NCI-H1092 (cell line): ENCODE results near the gene KRT10.
"Not testable (repeated sequence)": the region's sequence is repeated elsewhere in the genome, so short reads cannot be mapped to it uniquely, and the experiment has no call there.

Source experiments
- DNase-seq: peaks from one replicate; lab custom pipeline; 2025; lab: John Stamatoyannopoulos, UW

Gene KRT10

GRCh38 chr17:40822132-40822812 is at the start of gene KRT10:
TSS of gene KRT10 (minus strand) at chr17:40822614. CDS start at chr17:40822585, 29 bp downstream.
- DNase-seq = no peak

- DNase-seq = no peak
Observed at GRCh38 chr17:40871316-40871715, 48.9 kb upstream of the KRT10 start.

DNA sequence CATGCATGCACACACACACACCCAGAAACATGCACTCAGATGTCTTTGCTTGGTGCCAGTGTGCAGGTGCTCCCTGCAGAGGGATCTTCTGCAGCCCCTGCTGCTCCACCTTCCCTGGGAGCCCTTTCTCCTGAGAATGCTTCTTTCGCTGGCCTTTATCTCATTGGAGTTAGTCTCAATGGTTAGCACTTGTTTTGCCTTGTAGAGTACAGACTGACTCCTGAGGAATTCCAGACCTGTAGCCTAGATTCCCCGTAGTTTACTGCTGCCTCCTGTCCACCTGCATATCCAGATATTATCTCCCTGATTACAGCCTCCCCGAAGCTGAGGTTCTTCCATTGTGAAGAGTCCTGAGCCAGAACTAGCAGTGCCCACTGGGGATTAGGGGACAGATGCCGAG is 47.7 kb upstream of the KRT10 start:
- no peak for DNase-seq

DNA sequence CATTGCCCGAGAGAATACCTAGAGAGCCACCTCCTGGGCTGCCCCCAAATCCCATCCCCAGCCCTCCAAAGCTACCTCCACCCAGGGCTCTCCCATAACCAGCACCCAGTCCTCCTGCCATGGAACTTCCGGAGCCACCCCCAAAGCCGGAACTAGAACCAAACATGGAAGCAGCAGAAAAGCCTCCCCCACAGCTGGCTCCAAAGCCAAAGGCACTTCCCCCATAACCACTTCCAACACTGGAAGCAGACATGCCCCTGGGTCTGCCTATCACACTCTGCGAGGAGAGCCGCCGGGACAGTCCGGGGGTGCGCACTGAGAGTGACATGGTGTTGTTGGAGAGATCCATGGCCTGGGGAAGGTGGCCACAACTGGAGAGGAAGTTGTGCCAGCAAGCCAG is 44.4 kb upstream of the KRT10 start, which contains the start of gene KRT12:
Gene KRT12, minus strand, starts transcription at position 386 of the 400 bp plus-strand sequence. Its CDS starts 37 bp downstream, at position 349.
- DNase-seq = no peak

- DNase-seq = no peak
Observed at GRCh38 chr17:40864661-40865390, 42.4 kb upstream of the KRT10 start.

DNA sequence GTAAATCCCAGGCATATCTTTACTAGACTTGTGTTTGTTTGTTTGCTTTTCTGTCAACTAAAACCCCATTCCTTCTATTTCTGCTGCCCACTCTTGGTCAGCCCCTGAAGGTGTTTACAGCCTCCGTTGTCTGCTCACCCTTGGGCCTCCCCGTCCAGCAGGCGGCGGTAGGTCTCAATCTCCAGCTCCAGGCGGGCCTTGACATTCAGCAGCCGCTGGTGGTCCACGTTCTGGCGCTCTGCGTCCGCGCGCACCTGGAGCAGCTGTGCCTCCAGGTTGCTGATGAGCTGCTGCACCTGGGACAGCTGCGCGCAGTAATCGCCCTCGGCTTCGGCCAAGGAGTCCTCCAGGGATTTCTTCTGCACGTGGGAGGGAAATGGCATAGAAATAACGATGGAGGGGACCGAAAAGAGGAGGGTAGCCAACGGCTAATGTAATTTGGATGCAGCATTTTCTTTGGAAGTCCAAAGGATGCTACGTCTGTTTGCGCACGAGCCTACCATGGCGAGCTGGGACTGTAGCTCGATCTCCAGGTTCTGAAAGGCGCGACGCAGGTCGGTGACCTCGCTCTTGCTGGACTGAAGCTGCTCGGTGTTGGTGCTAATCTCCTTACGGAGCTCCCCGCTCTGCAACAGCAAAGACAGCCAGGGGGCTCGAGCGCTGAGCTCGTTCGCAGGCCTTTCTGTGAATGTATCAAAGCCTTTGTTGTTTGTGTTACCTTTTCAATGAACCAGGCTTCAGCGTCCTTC is 40.7 kb upstream of the KRT10 start:
- no peak for DNase-seq

DNA sequence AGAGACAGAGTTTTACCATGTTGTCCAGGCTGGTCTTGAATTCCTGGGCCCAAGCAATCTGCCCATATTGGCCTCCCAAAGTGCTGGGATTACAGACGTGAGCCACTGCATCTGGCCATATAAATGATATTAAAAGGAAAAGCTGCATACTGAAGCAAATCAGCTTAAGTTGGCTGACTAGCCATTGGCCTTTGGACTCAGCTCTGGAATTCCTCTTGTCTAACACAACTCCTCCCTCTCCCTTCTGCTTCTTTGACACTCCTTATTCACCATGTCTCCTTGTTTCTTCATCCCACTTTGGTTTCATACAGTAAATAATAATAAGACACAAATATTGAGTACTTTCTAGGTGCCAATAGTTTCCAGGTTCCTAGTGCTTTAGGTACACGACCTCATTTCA is 37.1 kb upstream of the KRT10 start:
- DNase-seq = no peak

DNA sequence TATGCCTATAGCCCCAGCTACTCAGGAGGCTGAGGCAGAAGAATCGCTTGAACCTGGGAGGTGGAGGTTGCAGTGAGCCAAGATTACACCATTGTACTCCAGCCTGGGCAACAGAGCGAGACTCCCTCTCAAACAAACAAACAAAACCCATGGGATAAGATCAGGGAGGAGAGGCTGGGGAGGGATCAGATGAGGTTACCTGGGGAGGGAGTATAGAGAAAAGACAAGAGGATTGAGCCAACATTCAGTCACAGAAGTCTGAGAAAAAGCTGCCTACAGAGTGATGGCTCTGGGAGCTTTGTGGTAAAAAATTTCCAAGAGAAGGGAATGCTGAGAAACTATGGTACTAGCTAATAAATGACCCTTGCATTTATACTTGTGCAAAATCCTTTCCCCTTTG is 36.3 kb upstream of the KRT10 start:
- DNase-seq = not testable (repeated sequence)

DNA sequence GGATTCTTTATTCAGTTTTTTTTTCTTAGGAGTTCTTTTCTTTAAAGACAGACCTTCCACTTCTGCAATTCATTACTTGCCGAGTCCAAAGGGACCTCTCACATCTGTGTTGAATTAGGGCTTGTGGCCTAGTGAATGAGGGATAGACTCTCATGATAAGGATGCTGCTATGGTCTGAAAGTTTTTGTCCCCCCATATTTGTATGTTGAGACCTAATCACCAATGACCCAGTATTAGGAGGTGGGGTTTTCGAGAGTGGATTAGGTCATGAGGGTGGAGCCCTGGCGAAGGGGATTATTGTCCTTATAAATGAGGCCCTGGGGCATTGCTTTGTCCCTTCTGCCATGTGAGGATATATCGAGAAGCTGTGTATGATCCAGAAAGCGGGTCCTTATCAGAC is 35.1 kb upstream of the KRT10 start:
- no peak for DNase-seq

- no peak for DNase-seq
Observed at GRCh38 chr17:40854175-40854814, 31.9 kb upstream of the KRT10 start.

- DNase-seq = no peak
Observed at GRCh38 chr17:40852364-40852763, 29.9 kb upstream of the KRT10 start.

GRCh38 chr17:40850293-40850972 is 28.0 kb upstream of the KRT10 start:
- DNase-seq = no peak

DNA sequence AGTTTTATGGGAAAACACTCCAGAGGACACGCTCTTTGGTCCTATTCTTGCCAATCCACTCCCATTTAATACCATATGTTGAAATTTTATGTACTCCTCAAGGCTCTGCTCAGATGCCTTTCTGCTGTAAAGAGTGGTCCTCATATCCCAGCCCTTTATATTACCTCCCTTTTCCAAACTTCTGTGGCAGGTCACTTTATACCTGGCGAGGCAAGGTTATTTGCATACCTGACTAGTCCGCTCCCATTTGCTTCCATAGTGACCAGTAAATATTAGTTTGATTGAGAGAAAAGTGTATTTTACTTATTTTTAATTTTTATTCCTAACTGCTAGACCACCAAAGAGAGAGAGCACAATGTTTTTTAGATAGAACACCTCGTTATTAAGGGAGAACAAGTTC is 27.3 kb upstream of the KRT10 start:
- no peak for DNase-seq

DNA sequence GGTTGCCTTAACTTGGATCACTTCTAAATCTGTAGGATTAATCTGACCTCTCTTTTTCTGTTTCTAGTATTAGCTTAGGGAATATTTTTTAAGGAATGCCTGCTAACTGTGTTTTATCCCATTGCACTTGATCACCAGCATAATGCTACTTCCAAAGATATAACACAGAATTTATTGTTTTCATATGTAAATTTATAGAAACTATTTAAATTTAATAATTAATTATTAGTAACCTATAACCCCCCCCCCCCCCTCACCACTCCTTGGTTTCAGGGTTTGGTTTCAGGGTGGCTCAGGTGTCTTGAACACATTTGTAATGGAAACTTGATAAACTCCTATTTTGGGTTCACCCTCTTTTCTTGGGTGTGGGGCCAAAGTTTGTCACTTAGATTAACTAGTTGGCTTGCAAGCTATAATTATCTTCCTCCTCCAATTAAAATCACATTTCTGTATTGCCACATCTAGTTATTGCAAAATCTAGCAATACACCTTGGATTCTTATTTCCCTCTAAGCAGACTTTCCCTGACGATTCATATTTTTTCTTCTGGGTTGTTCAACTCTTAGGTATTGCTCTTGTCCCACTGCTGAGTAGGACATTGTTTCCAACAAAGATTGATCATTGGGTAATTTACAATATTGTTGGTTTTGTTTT is 26.3 kb upstream of the KRT10 start:
- no peak for DNase-seq

GRCh38 chr17:40846515-40847144 is 24.2 kb upstream of the KRT10 start:
- no peak for DNase-seq

DNA sequence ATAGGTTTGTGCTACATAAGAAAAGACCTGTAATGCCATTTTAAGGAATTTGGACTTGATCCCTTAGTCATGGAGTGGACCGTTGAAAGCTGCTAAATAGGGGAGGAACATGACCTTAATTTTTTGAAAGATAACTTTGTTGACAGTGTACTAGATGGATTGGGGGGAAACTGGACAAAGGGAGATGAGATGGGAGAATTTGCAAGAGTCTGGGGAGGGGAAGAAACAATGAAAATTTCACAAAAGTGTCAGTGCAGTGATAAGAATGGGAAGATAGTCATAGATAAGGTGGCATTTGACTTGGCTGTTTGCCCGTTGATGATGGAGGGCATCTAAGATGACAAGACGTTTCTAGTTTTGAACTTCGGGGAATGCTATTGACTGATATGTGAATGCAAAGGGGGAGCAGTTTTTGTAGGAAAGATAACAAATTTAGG is 22.3 kb upstream of the KRT10 start:
- DNase-seq = no peak

- no peak for DNase-seq
Observed at GRCh38 chr17:40843242-40843641, 20.8 kb upstream of the KRT10 start.

GRCh38 chr17:40841246-40841645 is 18.8 kb upstream of the KRT10 start:
- no peak for DNase-seq

DNA sequence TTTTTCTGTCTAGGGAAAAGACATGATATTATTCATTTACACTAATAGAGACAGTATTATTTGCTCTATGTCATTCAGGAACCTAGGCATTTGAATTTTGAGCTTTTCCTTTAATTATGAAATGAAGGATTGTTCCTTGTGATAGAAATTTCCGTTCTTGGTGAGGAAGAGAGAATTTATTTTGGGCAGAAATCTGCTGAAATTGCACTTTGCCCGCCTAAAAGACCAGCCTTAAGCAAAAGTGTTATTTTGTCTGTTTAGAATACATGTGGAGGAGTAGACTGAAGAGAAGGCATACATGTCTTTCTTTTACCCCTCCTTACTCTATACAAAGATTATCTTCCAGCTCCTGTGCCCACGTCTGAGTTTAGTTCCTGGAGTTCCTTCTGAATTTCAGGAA is 16.8 kb upstream of the KRT10 start:
- no peak for DNase-seq

GRCh38 chr17:40836020-40836419 is 13.6 kb upstream of the KRT10 start:
- DNase-seq = no peak

GRCh38 chr17:40833882-40834281 is 11.5 kb upstream of the KRT10 start:
- no peak for DNase-seq
